Measurements from ENCODE around the gene IFNLR1. TPM values are rescaled to one million over a fixed set of nuclear protein-coding genes. Genes with fewer than 3 reads are reported as not detected.
"Not testable (repeated sequence)": the region's sequence is repeated elsewhere in the genome, so short reads cannot be mapped to it uniquely, and the experiment has no call there.

Gene IFNLR1
- total and polyA plus RNA-seq, 4 donors: 0.15 to 1.9 (median 0.32) TPM

DNA sequence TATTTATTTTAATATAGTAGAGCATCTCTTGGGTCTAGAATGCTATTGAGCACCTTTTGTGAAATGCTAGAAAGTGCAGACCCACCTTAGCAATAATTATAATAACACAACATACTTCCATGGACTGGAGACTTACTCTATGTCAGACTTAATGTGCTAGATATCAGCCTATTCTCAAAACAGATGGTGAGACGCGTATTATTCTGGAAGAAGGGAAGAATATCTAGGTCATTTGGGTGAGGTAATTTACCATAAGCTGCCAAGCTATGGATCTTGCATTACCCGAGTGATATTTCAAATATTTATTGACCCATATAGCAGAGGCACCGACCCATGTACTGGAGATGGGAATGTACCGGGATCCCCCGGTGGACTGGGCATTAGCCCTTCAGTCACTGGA, 20.6 kb upstream of the IFNLR1 start:
- Histone ChIP-seq H3K27ac (ENCODE audit: low read depth in 1 of 2, low read length in 2 of 2) (no peak overlapping the region), H3K36me3 (ENCODE audit: control insufficient read depth in 1 of 2, insufficient read depth in 2 of 2, low read length in 1 of 2) (no peaks in the 10 kb centered on the region), H3K9me3 (ENCODE audit: control insufficient read depth, low read length) (no peaks in the 10 kb centered on the region), H3K4me1 (ENCODE audit: control insufficient read depth in 1 of 2, insufficient read depth in 2 of 2, low read length in 2 of 2) (no peaks in the 10 kb centered on the region), H3K27me3 (ENCODE audit: control insufficient read depth in 1 of 2, insufficient read depth in 2 of 2, low read length in 1 of 2) (no peaks in the 10 kb centered on the region), H3K4me3 (ENCODE audit: low read length in 2 of 2) (no peak overlapping the region)
- 67 to 71% methylated on average over 6 of the region's 6 CpGs for WGBS, 2 donors
- intact Hi-C loops (cut with DNase I): loop anchor here in 1 of 2 donors (10.0 kb wide), 1 partner anchor 427 kb away; no protein-coding TSS in a partner anchor
- ATAC-seq (ENCODE audit: low FRiP score) (no peak), DNase-seq (no peak)

DNA sequence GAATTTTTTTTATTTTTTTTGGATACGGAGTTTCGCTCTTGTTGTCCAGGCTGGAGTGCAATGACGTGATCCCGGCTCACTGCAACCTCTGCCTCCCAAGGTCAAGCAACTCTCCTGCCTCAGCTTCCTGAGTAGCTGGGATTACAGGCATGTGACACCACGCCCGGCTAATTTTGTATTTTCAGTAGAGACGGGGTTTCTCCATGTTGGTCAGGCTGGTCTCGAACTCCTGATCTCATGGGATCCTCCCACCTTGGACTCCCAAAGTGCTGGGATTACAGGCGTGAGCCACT, 20.3 kb upstream of the IFNLR1 start:
- H3K36me3 ChIP-seq (ENCODE audit: control insufficient read depth in 1 of 2, insufficient read depth in 2 of 2, low read length in 1 of 2); H3K27me3 ChIP-seq (ENCODE audit: control insufficient read depth in 1 of 2, insufficient read depth in 2 of 2, low read length in 1 of 2); H3K27ac ChIP-seq (ENCODE audit: low read depth in 1 of 2, low read length in 2 of 2); H3K9me3 ChIP-seq (ENCODE audit: control insufficient read depth, low read length); H3K4me1 ChIP-seq (ENCODE audit: control insufficient read depth in 1 of 2, insufficient read depth in 2 of 2, low read length in 2 of 2); ATAC-seq (ENCODE audit: low FRiP score); H3K4me3 ChIP-seq (ENCODE audit: low read length in 2 of 2); DNase-seq: not testable (repeated sequence)
- intact Hi-C loops (cut with DNase I): loop anchor here in 1 of 2 donors (10.0 kb wide), 1 partner anchor 427 kb away; no protein-coding TSS in a partner anchor
- 67 to 75% methylated on average over 9 of the region's 9 CpGs for WGBS, 2 donors

DNA sequence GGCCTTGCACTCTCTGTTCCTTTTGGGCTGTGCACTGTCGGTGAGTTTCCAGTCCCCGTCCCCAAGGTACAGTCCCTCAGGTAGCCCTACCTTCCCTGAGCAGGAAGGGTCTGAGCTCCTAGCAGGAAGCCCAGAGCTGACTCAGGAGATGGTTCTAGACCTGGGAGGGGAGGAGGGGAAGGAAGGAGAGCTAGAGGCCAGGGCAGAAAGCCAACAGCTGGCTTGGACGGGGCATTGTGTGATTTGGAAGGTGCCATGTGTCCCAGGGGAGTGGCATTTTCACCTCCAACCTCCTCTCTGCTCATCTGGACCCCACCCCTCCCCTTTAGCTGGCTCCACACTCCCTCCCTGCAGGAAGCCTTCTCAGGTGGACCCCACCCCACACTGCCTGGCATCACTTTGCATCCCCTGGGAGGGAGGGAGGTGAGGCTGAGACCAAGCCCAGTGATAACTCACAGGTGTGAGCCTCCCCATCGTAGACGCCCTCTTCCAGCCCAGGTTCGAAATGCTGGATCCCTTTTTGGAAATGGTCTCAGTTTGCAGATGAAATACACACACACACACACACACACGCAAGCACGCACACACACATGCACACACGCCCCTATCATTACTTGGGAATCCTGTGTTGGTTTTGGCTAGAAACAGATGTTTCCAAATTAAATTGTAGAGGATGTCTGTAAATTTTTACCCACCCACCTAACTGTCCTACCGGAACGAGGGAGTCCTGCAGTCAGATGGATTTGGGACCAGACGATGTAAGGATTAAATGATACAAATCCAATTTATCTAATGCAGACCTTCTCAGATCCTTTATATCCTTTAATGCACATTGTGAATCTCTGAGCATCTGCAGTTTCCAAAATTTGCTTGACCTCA, 19.7 kb upstream of the IFNLR1 start:
- H3K36me3 ChIP-seq (ENCODE audit: control insufficient read depth in 1 of 2, insufficient read depth in 2 of 2, low read length in 1 of 2): no peaks in the 10 kb centered on the region
- 53 to 58% methylated on average over 12 of the region's 12 CpGs for WGBS, 2 donors
- H3K9me3 ChIP-seq (ENCODE audit: control insufficient read depth, low read length): no peaks in the 10 kb centered on the region
- H3K4me3 ChIP-seq (ENCODE audit: low read length in 2 of 2): no peak overlapping the region
- H3K27me3 ChIP-seq (ENCODE audit: control insufficient read depth in 1 of 2, insufficient read depth in 2 of 2, low read length in 1 of 2): no peaks in the 10 kb centered on the region
- no peak overlapping the region for H3K27ac ChIP-seq (ENCODE audit: low read depth in 1 of 2, low read length in 2 of 2)
- ATAC-seq (ENCODE audit: low FRiP score) (no peak), DNase-seq (no peak)
- intact Hi-C loops (cut with DNase I): loop anchor here in 1 of 2 donors (10.0 kb wide), 1 partner anchor 428 kb away; no protein-coding TSS in a partner anchor
- no peaks in the 10 kb centered on the region for H3K4me1 ChIP-seq (ENCODE audit: control insufficient read depth in 1 of 2, insufficient read depth in 2 of 2, low read length in 2 of 2)

DNA sequence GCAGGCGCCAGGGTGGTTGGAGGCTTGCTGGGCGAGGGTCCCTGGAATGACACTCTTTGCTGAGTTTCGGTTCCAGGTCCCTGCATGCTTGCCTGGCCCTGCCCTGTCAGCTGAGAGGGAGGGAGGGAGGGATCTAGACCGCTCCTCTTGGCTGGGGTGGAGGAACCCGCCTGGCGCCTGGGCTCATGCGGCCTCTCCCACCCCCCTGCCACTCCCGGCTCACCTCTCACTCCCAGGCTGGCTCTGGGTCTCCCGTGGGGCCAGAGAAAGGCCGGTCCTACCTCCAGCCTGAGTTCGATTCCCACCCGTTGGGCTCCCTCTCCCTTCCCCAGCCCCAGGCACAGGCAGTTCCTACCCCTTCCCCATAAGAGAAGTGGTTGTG, 19.0 kb upstream of the IFNLR1 start:
- Histone ChIP-seq H3K4me1 (ENCODE audit: control insufficient read depth in 1 of 2, insufficient read depth in 2 of 2, low read length in 2 of 2) (no peaks in the 10 kb centered on the region), H3K27ac (ENCODE audit: low read depth in 1 of 2, low read length in 2 of 2) (no peak overlapping the region), H3K9me3 (ENCODE audit: control insufficient read depth, low read length) (no peaks in the 10 kb centered on the region), H3K27me3 (ENCODE audit: control insufficient read depth in 1 of 2, insufficient read depth in 2 of 2, low read length in 1 of 2) (no peaks in the 10 kb centered on the region), H3K4me3 (ENCODE audit: low read length in 2 of 2) (no peak overlapping the region), H3K36me3 (ENCODE audit: control insufficient read depth in 1 of 2, insufficient read depth in 2 of 2, low read length in 1 of 2) (no peaks in the 10 kb centered on the region)
- no peak for DNase-seq
- intact Hi-C loops (cut with DNase I): loop anchor here in 1 of 2 donors (10.0 kb wide), 1 partner anchor 429 kb away; no protein-coding TSS in a partner anchor
- ATAC-seq (ENCODE audit: low FRiP score): no peak
- 59 to 71% methylated on average over 12 of the region's 12 CpGs for WGBS, 2 donors

DNA sequence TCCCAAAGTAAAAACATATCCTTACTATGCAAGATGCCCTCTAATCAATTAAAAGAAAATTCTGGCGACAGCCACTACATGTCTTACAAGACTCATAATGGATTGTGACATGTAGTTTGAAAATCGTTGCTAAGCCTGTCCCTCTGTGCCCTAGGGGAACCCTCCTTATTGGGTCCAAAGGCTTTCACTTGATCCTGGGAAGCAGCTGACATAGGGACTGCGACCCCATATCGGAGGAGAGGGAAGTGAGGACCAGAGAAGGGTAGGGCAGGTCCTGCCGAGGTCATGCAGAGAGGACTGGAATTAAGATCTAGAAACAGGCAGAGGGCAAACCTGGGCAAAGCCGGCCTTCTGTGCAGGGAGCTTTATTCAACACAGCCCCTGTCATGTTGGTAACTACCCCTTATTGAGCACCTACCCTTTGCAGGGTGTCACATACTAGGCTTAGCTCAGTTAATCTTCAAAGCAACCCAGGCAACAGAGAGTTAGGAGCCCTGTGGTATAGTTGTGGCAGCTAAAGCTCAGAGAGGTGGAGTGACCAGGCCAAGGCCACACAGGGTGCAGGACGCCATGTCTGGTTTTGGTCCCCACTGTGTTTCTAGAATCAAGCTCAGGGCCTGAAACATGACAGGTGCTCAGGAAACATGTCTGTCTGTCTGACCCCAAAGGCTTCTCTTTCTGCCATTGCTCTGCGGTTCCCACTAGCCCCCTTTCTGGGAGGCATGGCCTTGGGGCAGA, 18.4 kb upstream of the IFNLR1 start:
- no peak for ATAC-seq (ENCODE audit: low FRiP score)
- H3K9me3 ChIP-seq (ENCODE audit: control insufficient read depth, low read length): no peaks in the 10 kb centered on the region
- no peaks in the 10 kb centered on the region for H3K4me1 ChIP-seq (ENCODE audit: control insufficient read depth in 1 of 2, insufficient read depth in 2 of 2, low read length in 2 of 2)
- no peak overlapping the region for H3K27ac ChIP-seq (ENCODE audit: low read depth in 1 of 2, low read length in 2 of 2)
- DNase-seq: no peak
- no peaks in the 10 kb centered on the region for H3K27me3 ChIP-seq (ENCODE audit: control insufficient read depth in 1 of 2, insufficient read depth in 2 of 2, low read length in 1 of 2)
- H3K4me3 ChIP-seq (ENCODE audit: low read length in 2 of 2): no peak overlapping the region
- no peaks in the 10 kb centered on the region for H3K36me3 ChIP-seq (ENCODE audit: control insufficient read depth in 1 of 2, insufficient read depth in 2 of 2, low read length in 1 of 2)
- WGBS, 2 donors: 69 to 71% methylated on average over 8 of the region's 8 CpGs
- intact Hi-C loops (cut with DNase I): loop anchor here in 1 of 2 donors (10.0 kb wide), 1 partner anchor 429 kb away; no protein-coding TSS in a partner anchor

DNA sequence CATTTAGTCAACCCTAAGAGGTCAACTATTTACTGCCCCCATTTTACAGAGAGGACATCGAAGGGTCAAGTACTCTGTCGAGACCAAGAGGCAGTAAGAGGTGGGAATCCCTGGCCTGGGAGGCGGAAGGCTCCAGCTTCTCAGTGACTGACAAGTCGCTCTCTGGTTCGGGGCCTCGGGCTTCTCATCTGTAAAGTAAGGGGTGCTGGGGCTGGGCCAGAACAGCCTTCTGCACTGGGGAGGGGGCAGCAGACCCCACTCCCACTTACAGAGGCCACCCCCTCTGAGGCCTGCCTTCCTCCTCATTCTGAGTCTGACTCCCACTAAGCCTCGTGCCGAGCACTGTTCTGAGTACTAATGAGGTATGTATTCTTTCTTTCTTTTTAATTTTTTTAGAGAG, 17.0 kb upstream of the IFNLR1 start:
- intact Hi-C loops (cut with DNase I): loop anchor here in 1 of 2 donors (10.0 kb wide), 1 partner anchor 431 kb away; no protein-coding TSS in a partner anchor
- no peak for ATAC-seq (ENCODE audit: low FRiP score)
- H3K27me3 ChIP-seq (ENCODE audit: control insufficient read depth in 1 of 2, insufficient read depth in 2 of 2, low read length in 1 of 2): no peaks in the 10 kb centered on the region

DNA sequence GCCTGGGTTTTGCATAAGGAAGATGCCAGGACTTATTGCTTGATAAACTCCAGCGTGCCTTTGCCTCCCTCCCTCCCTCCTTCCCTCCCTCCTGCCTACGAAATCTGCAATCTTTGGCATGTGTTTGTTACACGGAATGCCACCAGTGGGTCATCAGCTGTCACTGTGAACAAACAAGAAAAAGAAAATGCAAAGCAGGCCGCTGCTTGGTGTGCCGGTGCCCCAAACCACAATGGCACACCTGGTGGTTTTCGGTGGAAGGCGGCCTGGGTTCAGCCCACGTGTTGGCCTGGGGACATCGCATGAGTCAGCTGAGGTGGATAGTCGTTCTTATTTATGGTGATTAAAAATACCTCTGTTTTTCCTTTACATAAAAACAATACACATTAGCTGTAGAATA, 16.3 kb upstream of the IFNLR1 start:
- no peak for ATAC-seq (ENCODE audit: low FRiP score)
- Histone ChIP-seq H3K27me3 (ENCODE audit: control insufficient read depth in 1 of 2, insufficient read depth in 2 of 2, low read length in 1 of 2) (no peaks in the 10 kb centered on the region), H3K27ac (ENCODE audit: low read depth in 1 of 2, low read length in 2 of 2) (no peak overlapping the region), H3K9me3 (ENCODE audit: control insufficient read depth, low read length) (no peaks in the 10 kb centered on the region), H3K36me3 (ENCODE audit: control insufficient read depth in 1 of 2, insufficient read depth in 2 of 2, low read length in 1 of 2) (no peaks in the 10 kb centered on the region), H3K4me1 (ENCODE audit: control insufficient read depth in 1 of 2, insufficient read depth in 2 of 2, low read length in 2 of 2) (no peaks in the 10 kb centered on the region), H3K4me3 (ENCODE audit: low read length in 2 of 2) (no peak overlapping the region)
- intact Hi-C loops (cut with DNase I): loop anchor here in 1 of 2 donors (10.0 kb wide), 1 partner anchor 431 kb away; no protein-coding TSS in a partner anchor
- 82 to 83% methylated on average over 10 of the region's 10 CpGs for WGBS, 2 donors
- no peak for DNase-seq

More for the DNA sequence above, 17.0 kb upstream of the IFNLR1 start:
- H3K9me3 ChIP-seq (ENCODE audit: control insufficient read depth, low read length): no peaks in the 10 kb centered on the region
- no peak overlapping the region for H3K27ac ChIP-seq (ENCODE audit: low read depth in 1 of 2, low read length in 2 of 2)
- no peak overlapping the region for H3K4me3 ChIP-seq (ENCODE audit: low read length in 2 of 2)
- peak in 1 of 2 donors; percentile 41 for DNase-seq
- no peaks in the 10 kb centered on the region for H3K4me1 ChIP-seq (ENCODE audit: control insufficient read depth in 1 of 2, insufficient read depth in 2 of 2, low read length in 2 of 2)
- no peaks in the 10 kb centered on the region for H3K36me3 ChIP-seq (ENCODE audit: control insufficient read depth in 1 of 2, insufficient read depth in 2 of 2, low read length in 1 of 2)
- 92 to 94% methylated on average over 8 of the region's 8 CpGs for WGBS, 2 donors

DNA sequence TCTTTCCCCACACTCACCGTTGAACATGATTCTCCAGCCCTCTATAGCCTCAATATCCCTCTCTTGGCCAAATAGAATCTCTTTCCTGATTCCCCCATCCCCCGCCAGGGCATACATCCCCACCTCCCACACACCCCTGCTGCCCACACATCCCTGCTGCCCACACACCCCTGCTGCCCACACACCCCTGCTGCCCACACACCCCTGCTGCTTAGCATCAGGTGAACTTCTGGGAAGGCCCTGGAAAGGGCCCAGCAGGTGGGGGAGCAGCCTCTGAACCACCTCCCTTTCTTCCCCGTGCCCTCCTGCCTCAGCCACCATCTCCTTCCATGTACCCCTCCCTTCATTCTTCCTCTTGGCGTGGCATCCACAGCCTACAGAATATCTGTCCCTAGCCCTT, 15.9 kb upstream of the IFNLR1 start:
- intact Hi-C loops (cut with DNase I): loop anchor here in 1 of 2 donors (10.0 kb wide), 1 partner anchor 432 kb away; no protein-coding TSS in a partner anchor
- H3K36me3 ChIP-seq (ENCODE audit: control insufficient read depth in 1 of 2, insufficient read depth in 2 of 2, low read length in 1 of 2): no peaks in the 10 kb centered on the region
- no peaks in the 10 kb centered on the region for H3K4me1 ChIP-seq (ENCODE audit: control insufficient read depth in 1 of 2, insufficient read depth in 2 of 2, low read length in 2 of 2)
- H3K9me3 ChIP-seq (ENCODE audit: control insufficient read depth, low read length): no peaks in the 10 kb centered on the region
- no peak for ATAC-seq (ENCODE audit: low FRiP score)
- DNase-seq: no peak
- H3K27ac ChIP-seq (ENCODE audit: low read depth in 1 of 2, low read length in 2 of 2): no peak overlapping the region
- 90 to 93% methylated on average over 3 to 4 of the region's 4 CpGs for WGBS, 2 donors
- H3K4me3 ChIP-seq (ENCODE audit: low read length in 2 of 2): no peak overlapping the region
- H3K27me3 ChIP-seq (ENCODE audit: control insufficient read depth in 1 of 2, insufficient read depth in 2 of 2, low read length in 1 of 2): no peaks in the 10 kb centered on the region
